GM19023 (cell line): ENCODE data around the gene LIPC.

Source experiments
- ATAC-seq: cut with Tn5 transposase; IDR thresholded peaks from one replicate; pipeline ENCODE4 v1.9.1; 2021; ENCODE audit warnings: mild to moderate bottlenecking, moderate library complexity; ENCODE audit not compliant: unreplicated experiment

Gene LIPC

GRCh38 chr15:58431221-58432149 is at the start of gene LIPC:
LIPC (plus strand) TSS chr15:58431991; CDS start chr15:58432033, 42 bp downstream.
- ATAC-seq: no peak

- no peak for ATAC-seq
Measured at GRCh38 chr15:58383876-58384275, 47.9 kb upstream of the LIPC start.

- ATAC-seq: no peak
Measured at GRCh38 chr15:58384667-58385066, 47.1 kb upstream of the LIPC start.

GRCh38 chr15:58386081-58386480 is 45.7 kb upstream of the LIPC start:
- ATAC-seq: no peak

- no peak for ATAC-seq
Measured at GRCh38 chr15:58386641-58387040, 45.1 kb upstream of the LIPC start.

GRCh38 chr15:58387130-58387529 is 44.7 kb upstream of the LIPC start:
- ATAC-seq: no peak

- ATAC-seq: no peak
Measured at GRCh38 chr15:58388211-58388610, 43.6 kb upstream of the LIPC start.

- ATAC-seq: no peak
Measured at GRCh38 chr15:58390118-58390517, 41.7 kb upstream of the LIPC start.

- ATAC-seq: no peak
Measured at GRCh38 chr15:58390655-58391054, 41.1 kb upstream of the LIPC start.

- ATAC-seq: no peak
Measured at GRCh38 chr15:58391088-58391487, 40.7 kb upstream of the LIPC start.

GRCh38 chr15:58392141-58392540 is 39.6 kb upstream of the LIPC start:
- ATAC-seq: no peak

- ATAC-seq: no peak
Measured at GRCh38 chr15:58392611-58393161, 39.1 kb upstream of the LIPC start.

- no peak for ATAC-seq
Measured at GRCh38 chr15:58393241-58393662, 38.5 kb upstream of the LIPC start.

GRCh38 chr15:58396181-58396580 is 35.6 kb upstream of the LIPC start:
- ATAC-seq: no peak

GRCh38 chr15:58398071-58398470 is 33.7 kb upstream of the LIPC start:
- no peak for ATAC-seq

- no peak for ATAC-seq
Measured at GRCh38 chr15:58398643-58399042, 33.1 kb upstream of the LIPC start.

GRCh38 chr15:58399739-58400138 is 32.1 kb upstream of the LIPC start:
- ATAC-seq: no peak

GRCh38 chr15:58401276-58401675 is 30.5 kb upstream of the LIPC start:
- no peak for ATAC-seq

- ATAC-seq: no peak
Measured at GRCh38 chr15:58401991-58402649, 29.7 kb upstream of the LIPC start.

- ATAC-seq: no peak
Measured at GRCh38 chr15:58403581-58403980, 28.2 kb upstream of the LIPC start.

- ATAC-seq: no peak
Measured at GRCh38 chr15:58404020-58404419, 27.8 kb upstream of the LIPC start.

GRCh38 chr15:58404722-58405121 is 27.1 kb upstream of the LIPC start:
- ATAC-seq: no peak
